Measurements from ENCODE around the gene TMEM178B.

- TF ChIP-seq MXI1 (IDR thresholded peaks at IDR 0.05; ENCODE audit: low read depth, low read length), result no peak
- TF ChIP-seq POLR2AphosphoS5 (IDR thresholded peaks at IDR 0.05; ENCODE audit: low read length), result no peak
- no peak for TF ChIP-seq POLR2A (IDR thresholded peaks at IDR 0.05; ENCODE audit: low read depth, low read length)
- TF ChIP-seq USF2 (IDR thresholded peaks at IDR 0.05; ENCODE audit: borderline replicate concordance, low read depth, low read length), result no peak
- no peak for TF ChIP-seq KAT2A (conservative IDR thresholded peaks at IDR 0.05; ENCODE audit: control insufficient read depth, low read depth, low read length)
- no peak for TF ChIP-seq BHLHE40 (IDR thresholded peaks at IDR 0.05; ENCODE audit: borderline replicate concordance in 1 of 2, low read depth in 2 of 2, low read length in 1 of 2)
- TF ChIP-seq RAD51 (IDR thresholded peaks at IDR 0.05), result no peak
- no peak for TF ChIP-seq CTCF (IDR thresholded peaks at IDR 0.05 in 2 of 3, conservative IDR thresholded peaks at IDR 0.05 in 1 of 3; ENCODE audit: control insufficient read depth in 2 of 3, extremely low read depth in 1 of 3, insufficient read depth in 1 of 3, low read depth in 3 of 3, low read length in 3 of 3)
- TF ChIP-seq EP300 (IDR thresholded peaks at IDR 0.05; ENCODE audit: borderline replicate concordance in 1 of 2, control insufficient read depth in 1 of 2, low read depth in 2 of 2, low read length in 2 of 2), result no peak
- no peak for TF ChIP-seq SKIL (IDR thresholded peaks at IDR 0.05; ENCODE audit: low read depth, poor library complexity, severe bottlenecking)
These were observed 49.7 kb downstream of the TMEM178B start for GRCh38 chr7:141123522-141123921.

Data from GM12878 (cell line).